Neutrophil (primary cell): ENCODE data around the gene DOK1.

Source experiments
- H3K27ac ChIP-seq: fragments of 200-600 bp; sonication (generic); 2 replicates; pipeline ENCODE4 v1.5.1; 2016; ENCODE audit warnings: mild to moderate bottlenecking, moderate library complexity
- H3K27me3 ChIP-seq: fragments of 200-600 bp; sonication (generic); 2 replicates; pipeline ENCODE4 v1.6.0; 2016; ENCODE audit warnings: mild to moderate bottlenecking
- H3K36me3 ChIP-seq: fragments of 200-600 bp; sonication (generic); 2 replicates; pipeline ENCODE4 v1.5.1; 2017
- H3K4me1 ChIP-seq, 2 experiments: fragments of 200-600 bp in 1 of 2; sonication (generic) in 1 of 2; 1 replicate in 1 of 2; 2 replicates in 1 of 2; pipeline versions ENCODE4 v1.5.1 to v1.6.1; 2013 to 2016; ENCODE audit warnings: low read depth in 1 of 2, low read length in 1 of 2, mild to moderate bottlenecking in 1 of 2, moderate library complexity in 1 of 2; ENCODE audit not compliant: control insufficient read depth in 1 of 2, insufficient read depth in 1 of 2
- H3K4me3 ChIP-seq, 2 experiments: fragments of 200-600 bp in 1 of 2; sonication (generic) in 1 of 2; 1 replicate in 1 of 2; 2 replicates in 1 of 2; pipeline ENCODE4 v1.5.1; 2013 to 2016; ENCODE audit warnings: low read depth in 1 of 2, low read length in 1 of 2, mild to moderate bottlenecking in 1 of 2, moderate library complexity in 1 of 2
- H3K9me3 ChIP-seq: fragments of 200-600 bp; sonication (generic); 2 replicates; pipeline ENCODE4 v1.5.1; 2016
- TF ChIP-seq, protein P1 (sequence below): fragments of 200-600 bp; sonication (generic); IDR thresholded peaks from 2 replicates; pipeline ENCODE4 v1.5.1; 2016; ENCODE audit warnings: antibody characterized with exemption

DOK1 gene

GRCh38 chr2:74596584-74596983 is 42.1 kb downstream of the DOK1 start:
- Histone ChIP-seq H3K9me3 (no peaks in the 10 kb centered on the region), H3K36me3 (no peaks in the 10 kb centered on the region), H3K4me1 (no peaks in the 10 kb centered on the region), H3K4me3 (no peak overlapping the region), H3K27ac (no peak overlapping the region), H3K27me3 (peaks cover 75% of the 10 kb centered on the region)
- TF ChIP-seq, protein P1, sequence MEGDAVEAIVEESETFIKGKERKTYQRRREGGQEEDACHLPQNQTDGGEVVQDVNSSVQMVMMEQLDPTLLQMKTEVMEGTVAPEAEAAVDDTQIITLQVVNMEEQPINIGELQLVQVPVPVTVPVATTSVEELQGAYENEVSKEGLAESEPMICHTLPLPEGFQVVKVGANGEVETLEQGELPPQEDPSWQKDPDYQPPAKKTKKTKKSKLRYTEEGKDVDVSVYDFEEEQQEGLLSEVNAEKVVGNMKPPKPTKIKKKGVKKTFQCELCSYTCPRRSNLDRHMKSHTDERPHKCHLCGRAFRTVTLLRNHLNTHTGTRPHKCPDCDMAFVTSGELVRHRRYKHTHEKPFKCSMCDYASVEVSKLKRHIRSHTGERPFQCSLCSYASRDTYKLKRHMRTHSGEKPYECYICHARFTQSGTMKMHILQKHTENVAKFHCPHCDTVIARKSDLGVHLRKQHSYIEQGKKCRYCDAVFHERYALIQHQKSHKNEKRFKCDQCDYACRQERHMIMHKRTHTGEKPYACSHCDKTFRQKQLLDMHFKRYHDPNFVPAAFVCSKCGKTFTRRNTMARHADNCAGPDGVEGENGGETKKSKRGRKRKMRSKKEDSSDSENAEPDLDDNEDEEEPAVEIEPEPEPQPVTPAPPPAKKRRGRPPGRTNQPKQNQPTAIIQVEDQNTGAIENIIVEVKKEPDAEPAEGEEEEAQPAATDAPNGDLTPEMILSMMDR, result no peak

GRCh38 chr2:74597410-74597809 is 42.9 kb downstream of the DOK1 start:
- H3K4me1 ChIP-seq, result no peaks in the 10 kb centered on the region
- H3K27ac ChIP-seq, result no peak overlapping the region
- no peaks in the 10 kb centered on the region for H3K36me3 ChIP-seq
- H3K9me3 ChIP-seq, result no peaks in the 10 kb centered on the region
- TF ChIP-seq, protein P1, result no peak
- H3K4me3 ChIP-seq, result no peak overlapping the region
- H3K27me3 ChIP-seq, result peaks cover 77% of the 10 kb centered on the region

- no peaks in the 10 kb centered on the region for H3K36me3 ChIP-seq
- H3K9me3 ChIP-seq, result no peaks in the 10 kb centered on the region
- H3K4me3 ChIP-seq, result no peak overlapping the region
- H3K27ac ChIP-seq, result no peak overlapping the region
- no peaks in the 10 kb centered on the region for H3K4me1 ChIP-seq
- TF ChIP-seq, protein P1, result no peak
- peaks cover 78% of the 10 kb centered on the region for H3K27me3 ChIP-seq
Measured at GRCh38 chr2:74599676-74600075, 45.2 kb downstream of the DOK1 start.

DNA sequence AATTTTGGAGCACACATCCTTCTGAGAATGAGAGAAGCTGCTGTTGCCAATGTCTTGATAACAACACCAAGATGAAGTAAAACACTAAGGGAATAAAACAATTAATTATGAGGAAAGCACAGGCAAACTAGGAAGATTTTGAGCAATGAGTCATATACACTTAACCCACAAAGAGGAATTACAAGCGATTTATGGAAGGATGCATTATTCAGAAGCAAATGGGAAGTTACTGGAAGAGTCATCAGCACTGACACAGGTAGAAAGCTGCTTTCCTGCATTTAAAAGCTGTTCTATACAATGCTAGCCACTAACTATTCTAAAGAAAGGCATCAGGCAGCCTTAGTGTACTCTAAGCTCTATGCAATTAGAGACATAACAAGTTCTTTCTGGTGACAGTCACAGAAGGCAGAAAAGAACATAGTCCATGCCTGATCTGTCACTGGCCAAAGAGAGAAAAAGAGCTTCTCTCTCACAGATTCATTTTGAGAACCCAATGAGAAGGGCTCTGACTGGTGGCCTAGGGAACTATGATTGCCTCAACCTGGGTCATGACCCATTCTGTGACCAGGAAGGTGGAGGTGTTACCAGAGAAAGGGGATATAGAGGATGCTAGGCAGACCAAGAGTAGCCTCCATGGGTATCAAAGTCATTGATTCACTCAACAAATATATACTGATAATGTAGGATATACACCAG is 48.2 kb downstream of the DOK1 start:
- TF ChIP-seq, protein P1, result no peak

DNA sequence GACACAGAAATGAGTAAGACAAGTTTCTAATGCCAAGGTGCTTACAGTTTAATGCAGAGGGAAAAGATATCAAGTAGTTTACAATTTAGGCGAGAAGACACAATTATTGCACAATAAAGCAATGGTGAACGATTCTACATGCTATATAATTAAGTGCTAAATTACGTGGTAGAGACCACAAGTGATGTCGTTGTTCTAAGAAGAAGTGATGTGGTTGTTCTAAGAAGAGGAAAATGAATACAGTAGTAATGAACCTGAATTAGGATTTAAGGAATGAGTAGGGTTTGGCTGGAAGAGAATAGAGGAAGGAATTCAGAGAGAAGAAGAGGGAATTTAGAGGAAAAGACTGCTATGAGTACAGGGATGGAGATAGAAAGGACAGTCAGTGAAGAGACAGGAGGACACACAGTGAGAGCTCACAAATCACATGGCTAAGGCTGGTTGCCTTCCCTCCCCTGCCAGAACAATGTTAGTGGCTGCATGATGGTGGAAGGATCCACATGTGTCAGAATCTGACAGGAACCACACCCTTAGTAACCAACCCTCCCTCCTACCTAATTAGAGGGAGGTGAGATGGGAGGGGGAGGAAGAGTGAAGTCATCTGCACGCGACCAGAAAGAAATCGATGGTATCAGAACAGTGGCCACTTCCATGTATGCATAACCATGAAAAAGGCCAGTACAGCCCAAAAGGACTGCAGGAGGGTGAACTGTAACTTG is 48.9 kb downstream of the DOK1 start:
- TF ChIP-seq, protein P1, result no peak
- Histone ChIP-seq H3K4me1 (no peaks in the 10 kb centered on the region), H3K27ac (no peak overlapping the region), H3K4me3 (no peak overlapping the region), H3K36me3 (no peaks in the 10 kb centered on the region), H3K9me3 (no peaks in the 10 kb centered on the region), H3K27me3 (peaks cover 79% of the 10 kb centered on the region)

More for the DNA sequence above, 48.2 kb downstream of the DOK1 start:
- H3K4me1 ChIP-seq, result no peaks in the 10 kb centered on the region
- H3K36me3 ChIP-seq, result no peaks in the 10 kb centered on the region
- no peak overlapping the region for H3K27ac ChIP-seq
- H3K27me3 ChIP-seq, result peaks cover 73% of the 10 kb centered on the region
- no peaks in the 10 kb centered on the region for H3K9me3 ChIP-seq
- no peak overlapping the region for H3K4me3 ChIP-seq
